H1 (cell line): ENCODE results near the gene MATN1. TPM values are rescaled to one million over a fixed set of nuclear protein-coding genes. Genes with fewer than 3 reads are reported as not detected.

ENCODE experiments used
- CTCF ChIA-PET: fragments of 300-600 bp; sonication (Branson Sonifier 250); formaldehyde crosslinking; loops from one replicate; lab custom pipeline; 2021; ENCODE audit not compliant: partially characterized antibody; lab: Charles Lee
- POLR2A ChIA-PET: fragments of 300-600 bp; sonication (Branson Sonifier 250); formaldehyde crosslinking; loops from one replicate; lab custom pipeline; 2021; ENCODE audit warnings: inconsistent platforms; ENCODE audit not compliant: partially characterized antibody; lab: Charles Lee
- DNase-seq, 2 experiments: peaks; one replicate each; pipeline versions ENCODE4 v3.0.0 to v3.0.0-alpha.2; 2010 to 2022; ENCODE audit warnings: low spot score in 2 of 2, low read depth in 1 of 2, mixed read lengths in 1 of 2
- FAIRE-seq: peaks from 2 replicates; lab custom pipeline; 2011; peaks lifted over from hg19 to GRCh38; lab: Jason Lieb, UNC
- H2AFZ ChIP-seq: 2 replicates; pipeline ENCODE4 v1.8.1; 2012; ENCODE audit warnings: low read length, inconsistent platforms
- H2AK5ac ChIP-seq: 2 replicates; pipeline ENCODE4 v1.6.1; 2013; ENCODE audit warnings: low read depth, low read length
- H2BK120ac ChIP-seq: replicated peaks from 2 replicates; pipeline ENCODE3; 2013; ENCODE audit warnings: low read depth, low read length, inconsistent platforms
- H2BK12ac ChIP-seq: 2 replicates; pipeline ENCODE4 v1.6.1; 2013; ENCODE audit warnings: low read depth, low read length
- H2BK15ac ChIP-seq: 2 replicates; pipeline ENCODE4 v1.6.1; 2013; ENCODE audit warnings: low read length
- H2BK20ac ChIP-seq: 2 replicates; pipeline ENCODE4 v1.6.1; 2013; ENCODE audit warnings: low read length
- H2BK5ac ChIP-seq: 2 replicates; pipeline ENCODE4 v1.6.1; 2013; ENCODE audit warnings: low read depth, low read length
- H3K14ac ChIP-seq: 2 replicates; pipeline ENCODE4 v1.6.1; 2013; ENCODE audit warnings: inconsistent platforms; ENCODE audit not compliant: insufficient read length
- H3K18ac ChIP-seq: 2 replicates; pipeline ENCODE4 v1.6.1; 2013; ENCODE audit warnings: low read length; ENCODE audit errors: extremely low read depth
- H3K23ac ChIP-seq: 2 replicates; pipeline ENCODE4 v1.6.1; 2013; ENCODE audit warnings: inconsistent platforms; ENCODE audit not compliant: insufficient read length
- H3K23me2 ChIP-seq: 2 replicates; pipeline ENCODE4 v1.6.1; 2013; ENCODE audit warnings: low read depth, low read length
- H3K27ac ChIP-seq: 2 replicates; pipeline ENCODE4 v1.6.1; 2011; ENCODE audit warnings: low read depth, low read length, inconsistent platforms
- H3K27me3 ChIP-seq, 4 experiments: replicated peaks in 1 of 4; 1 replicate in 1 of 4; 2 replicates in 3 of 4; pipeline versions ENCODE4 v1.6.1 to v1.8.1; 2011 to 2013; ENCODE audit warnings: low read length in 3 of 4, mild to moderate bottlenecking in 3 of 4, inconsistent platforms in 2 of 4, mixed read lengths in 2 of 4, moderate library complexity in 1 of 4; ENCODE audit not compliant: control insufficient read depth in 3 of 4, insufficient read depth in 3 of 4; ENCODE audit errors: extremely low read depth in 1 of 4
- H3K36me3 ChIP-seq, 4 experiments: 2 replicates each; pipeline versions ENCODE4 v1.6.1 to v1.8.1; 2011 to 2013; ENCODE audit warnings: mild to moderate bottlenecking in 4 of 4, low read length in 3 of 4, moderate library complexity in 2 of 4, control low read depth in 1 of 4, inconsistent platforms in 1 of 4; ENCODE audit not compliant: insufficient read depth in 4 of 4, control insufficient read depth in 2 of 4
- H3K4ac ChIP-seq: replicated peaks from 2 replicates; pipeline ENCODE3; 2013; ENCODE audit warnings: low read length, low read depth, mixed read lengths, inconsistent platforms; ENCODE audit not compliant: insufficient read length
- H3K4me1 ChIP-seq, 4 experiments: replicated peaks in 1 of 4; 1 replicate in 1 of 4; 2 replicates in 3 of 4; pipeline versions ENCODE4 v1.6.1 to v1.8.1; 2011 to 2013; ENCODE audit warnings: low read length in 3 of 4, inconsistent platforms in 2 of 4, mixed read lengths in 1 of 4; ENCODE audit not compliant: insufficient read depth in 4 of 4, control insufficient read depth in 3 of 4
- H3K4me2 ChIP-seq, 2 experiments: 2 replicates each; pipeline versions ENCODE4 v1.6.1 to v1.8.1; 2011 to 2013; ENCODE audit warnings: low read depth in 2 of 2, low read length in 2 of 2, control low read depth in 1 of 2, inconsistent platforms in 1 of 2, mild to moderate bottlenecking in 1 of 2; ENCODE audit not compliant: insufficient read depth in 1 of 2
- H3K4me3 ChIP-seq, 4 experiments: fragments of 200-600, 300-600 bp in 1 of 4; sonication (generic), shearing (Covaris generic), sonication (Bioruptor Twin) in 1 of 4; 2 replicates each; pipeline versions ENCODE4 v1.5.1 to v1.8.1; 2011 to 2016; ENCODE audit warnings: low read length in 4 of 4, low read depth in 3 of 4, control low read depth in 2 of 4, inconsistent platforms in 2 of 4, mild to moderate bottlenecking in 2 of 4, mixed read lengths in 1 of 4, moderate library complexity in 1 of 4; ENCODE audit not compliant: insufficient read depth in 2 of 4; ENCODE audit errors: extremely low read depth in 1 of 4
- H3K56ac ChIP-seq: replicated peaks from 2 replicates; pipeline ENCODE3; 2013; ENCODE audit warnings: low read depth, mild to moderate bottlenecking, mixed read lengths, low read length, inconsistent platforms; ENCODE audit not compliant: insufficient read length
- H3K79me1 ChIP-seq: 2 replicates; pipeline ENCODE4 v1.6.1; 2013; ENCODE audit warnings: low read depth, low read length, control low read depth
- H3K79me2 ChIP-seq, 2 experiments: 2 replicates each; pipeline versions ENCODE4 v1.6.1 to v1.8.1; 2012 to 2013; ENCODE audit warnings: low read length in 2 of 2, mild to moderate bottlenecking in 2 of 2, inconsistent platforms in 1 of 2; ENCODE audit not compliant: insufficient read depth in 2 of 2, control insufficient read depth in 1 of 2
- H3K9ac ChIP-seq, 4 experiments: replicated peaks in 1 of 4; 1 replicate in 1 of 4; 2 replicates in 3 of 4; pipeline versions ENCODE4 v1.6.1 to v1.8.1; 2011 to 2013; ENCODE audit warnings: low read depth in 3 of 4, low read length in 3 of 4, control low read depth in 2 of 4, mild to moderate bottlenecking in 2 of 4, moderate library complexity in 2 of 4, inconsistent platforms in 1 of 4; ENCODE audit errors: extremely low read depth in 1 of 4
- H3K9me3 ChIP-seq, 2 experiments: 2 replicates each; pipeline versions ENCODE4 v1.6.1 to v1.8.1; 2012 to 2013; ENCODE audit warnings: mild to moderate bottlenecking in 2 of 2, moderate library complexity in 2 of 2, control low read depth in 1 of 2, inconsistent platforms in 1 of 2, low read depth in 1 of 2, low read length in 1 of 2, mixed read lengths in 1 of 2; ENCODE audit not compliant: insufficient read depth in 2 of 2
- H4K20me1 ChIP-seq, 2 experiments: replicated peaks in 1 of 2; 2 replicates each; pipeline versions ENCODE3 to v1.8.1; 2011 to 2013; ENCODE audit warnings: inconsistent platforms in 2 of 2, low read length in 2 of 2, mild to moderate bottlenecking in 1 of 2; ENCODE audit not compliant: insufficient read depth in 2 of 2, control insufficient read depth in 1 of 2
- H4K5ac ChIP-seq: 2 replicates; pipeline ENCODE4 v1.6.1; 2013; ENCODE audit warnings: low read length, low read depth, mixed read lengths, inconsistent platforms; ENCODE audit not compliant: insufficient read length
- H4K8ac ChIP-seq: 2 replicates; pipeline ENCODE4 v1.8.0; 2013; ENCODE audit warnings: mild to moderate bottlenecking, moderate library complexity, low read length, inconsistent platforms; ENCODE audit not compliant: insufficient read depth; ENCODE audit errors: extremely low read depth
- H4K91ac ChIP-seq: replicated peaks from 2 replicates; pipeline ENCODE3; 2013; ENCODE audit warnings: low read length, mixed read lengths, inconsistent platforms; ENCODE audit not compliant: insufficient read length
- BACH1 ChIP-seq: IDR thresholded peaks from 2 replicates; pipeline ENCODE4 v1.6.1; 2012; ENCODE audit warnings: low read length, improper control_type of control experiment
- CEBPB ChIP-seq: IDR thresholded peaks from 2 replicates; pipeline ENCODE4 v1.6.1; 2012; ENCODE audit warnings: low read depth, low read length
- EZH2 ChIP-seq: fragments of 200-600 bp; sonication (generic); IDR thresholded peaks from 2 replicates; pipeline ENCODE4 v1.7.1; 2012; ENCODE audit warnings: low read depth, mild to moderate bottlenecking, moderate library complexity, low read length, inconsistent platforms; ENCODE audit not compliant: severe bottlenecking
- GABPA ChIP-seq: IDR thresholded peaks from 2 replicates; pipeline ENCODE4 v1.6.1; 2011; ENCODE audit warnings: mild to moderate bottlenecking, low read length, moderate library complexity, borderline replicate concordance; ENCODE audit not compliant: insufficient read depth
- GTF2F1 ChIP-seq: IDR thresholded peaks from 2 replicates; pipeline ENCODE4 v1.6.1; 2012; ENCODE audit warnings: low read depth, low read length, improper control_type of control experiment, borderline replicate concordance
- JUN ChIP-seq: IDR thresholded peaks from 2 replicates; pipeline ENCODE4 v1.6.1; 2011; ENCODE audit warnings: low read depth, mild to moderate bottlenecking, improper control_type of control experiment, low read length
- JUND ChIP-seq: IDR thresholded peaks from 2 replicates; pipeline ENCODE4 v1.6.1; 2011; ENCODE audit warnings: mild to moderate bottlenecking, improper control_type of control experiment, low read length
- KDM5A ChIP-seq: fragments of 200-600 bp; IDR thresholded peaks from 2 replicates; pipeline ENCODE4 v1.7.1; 2012; ENCODE audit warnings: mild to moderate bottlenecking, low read length, inconsistent platforms, mixed read lengths
- POLR2AphosphoS5 ChIP-seq: IDR thresholded peaks from 2 replicates; pipeline ENCODE4 v1.6.1; 2011; ENCODE audit warnings: low read depth, low read length
- RAD21 ChIP-seq, 2 experiments: IDR thresholded peaks in 1 of 2; conservative IDR thresholded peaks in 1 of 2; 2 replicates each; pipeline ENCODE4 v1.6.1; 2011; ENCODE audit warnings: low read depth in 2 of 2, low read length in 2 of 2, improper control_type of control experiment in 1 of 2, inconsistent platforms in 1 of 2, mild to moderate bottlenecking in 1 of 2, moderate library complexity in 1 of 2
- SIN3A ChIP-seq, 2 experiments: IDR thresholded peaks in 1 of 2; conservative IDR thresholded peaks in 1 of 2; 2 replicates each; pipeline ENCODE4 v1.6.1; 2011 to 2012; ENCODE audit warnings: low read length in 2 of 2, improper control_type of control experiment in 1 of 2, low read depth in 1 of 2, mild to moderate bottlenecking in 1 of 2
- TAF7 ChIP-seq: optimal IDR thresholded peaks from 2 replicates; pipeline ENCODE3; 2011; ENCODE audit warnings: low read depth, mild to moderate bottlenecking, inconsistent platforms, low read length, moderate library complexity, borderline replicate concordance
- WGBS, 2 experiments: shearing (Covaris generic) in 1 of 2; methylation state at CpG; one replicate each; pipeline versions ENCODE4 v1.1.6 to v1.1.7; 2013 to 2015; ENCODE audit warnings: low lambda C conversion rate in 2 of 2, mixed read lengths in 2 of 2, inconsistent platforms in 1 of 2, low coverage in 1 of 2, missing lambda C conversion rate in 1 of 2; ENCODE audit not compliant: insufficient replicate concordance in 2 of 2, insufficient coverage in 1 of 2, insufficient read length in 1 of 2; ENCODE audit errors: extremely low coverage in 1 of 2, missing lambda C conversion rate in 1 of 2; 5-methylcytosine and 5-hydroxymethylcytosine counted together
- polyA plus RNA-seq, 7 experiments: library from polyadenylated mRNA; depleted of rRNA in 3 of 7; stranded (reverse) in 5 of 7; unstranded in 2 of 7; fragments of >200 nt in 5 of 7; fragments of 200-250 nt in 2 of 7; gene quantifications; 1 replicate in 5 of 7; 2 replicates in 1 of 7; 4 replicates in 1 of 7; pipeline versions ENCODE4 v1.2.1 to v1.2.3, GENCODE V29; 2011 to 2013; ENCODE audit warnings: missing spikeins in 2 of 7, mixed read lengths in 2 of 7
- total RNA-seq: library from RNA; stranded (reverse); fragmentation: NEBNext Ultra II Directional; extraction: Animal tissue kit (Norgen Biotek cat#: 25700); gene quantifications from 2 replicates; pipeline ENCODE4 v1.2.1, GENCODE V29; 2021
- TF ChIP-seq, protein P1 (sequence below): IDR thresholded peaks from 2 replicates; pipeline ENCODE4 v1.6.1; 2012; ENCODE audit warnings: inconsistent platforms

Gene MATN1
- total and polyA plus RNA-seq, 2 of the 8 experiments (the other 6 are each of a cell fraction or from before 2014, with no cell fraction given), result 0.12 to 0.28 TPM

DNA sequence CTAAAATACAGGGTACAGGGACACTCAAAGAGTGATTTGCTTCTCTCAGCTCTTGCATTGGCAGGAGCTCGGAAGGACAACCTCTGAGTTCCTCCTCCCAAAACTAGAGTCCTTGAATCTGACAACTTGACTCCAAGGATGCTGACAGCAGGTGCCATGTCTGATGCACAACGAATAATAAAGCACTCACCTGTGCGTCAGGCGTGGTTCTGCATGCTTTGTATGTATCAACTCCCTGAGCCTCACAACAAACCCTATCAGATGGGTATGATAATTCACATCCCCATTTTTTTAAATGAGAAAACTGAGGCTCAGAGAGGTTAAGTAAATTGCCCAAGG, 32.8 kb upstream of the MATN1 start:
- DNase-seq (no peak), FAIRE-seq (no peak)
- H2AFZ ChIP-seq, result no peak overlapping the region
- no peak overlapping the region for H2BK12ac ChIP-seq
- H4K20me1 ChIP-seq, result no peaks in the 10 kb centered on the region
- no peaks in the 10 kb centered on the region for H3K79me1 ChIP-seq
- TF ChIP-seq KDM5A (no peak), CEBPB (no peak), JUN (no peak), SIN3A (conservative IDR thresholded peaks at IDR 0.05 in 1 of 2, IDR thresholded peaks at IDR 0.05 in 1 of 2; ENCODE audit: low read depth in 1 of 2, low read length in 2 of 2) (no peak), BACH1 (no peak), TAF7 (no peak), JUND (no peak), EZH2 (no peak), POLR2AphosphoS5 (no peak), GTF2F1 (no peak), GABPA (no peak), RAD21 (IDR thresholded peaks at IDR 0.05 in 1 of 2, conservative IDR thresholded peaks at IDR 0.05 in 1 of 2; ENCODE audit: low read depth in 2 of 2, low read length in 2 of 2) (no peak)
- TF ChIP-seq, protein P1, sequence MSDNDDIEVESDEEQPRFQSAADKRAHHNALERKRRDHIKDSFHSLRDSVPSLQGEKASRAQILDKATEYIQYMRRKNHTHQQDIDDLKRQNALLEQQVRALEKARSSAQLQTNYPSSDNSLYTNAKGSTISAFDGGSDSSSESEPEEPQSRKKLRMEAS, result no peak
- ChIA-PET CTCF (interaction anchor here (51.2 to 55.1 kb wide), 2 partner anchors 10 to 16 kb away, joined by 1640 read pairs; partner anchors contain the start of genes LAPTM5 and MATN1), POLR2A (no interaction called here)
- no peak overlapping the region for H2BK20ac ChIP-seq
- no peak overlapping the region for H3K27ac ChIP-seq
- no peak overlapping the region for H2AK5ac ChIP-seq
- H3K4me3 ChIP-seq, result no peak overlapping the region
- H3K9ac ChIP-seq, result no peak overlapping the region
- H3K9me3 ChIP-seq, result no peaks in the 10 kb centered on the region
- H3K27me3 ChIP-seq, result no peaks in the 10 kb centered on the region
- no peaks in the 10 kb centered on the region for H3K36me3 ChIP-seq
- WGBS, 2 experiments, result 84% methylated on average over 4 of the region's 4 CpGs; no CpG with 5 or more reads in 1 of the 2 experiments
- H4K5ac ChIP-seq, result no peak overlapping the region
- peaks cover 0 to 7% (median 2%) of the 10 kb centered on the region in 4 experiments; a peak in 3 of 7 replicates for H3K4me1 ChIP-seq
- H2BK5ac ChIP-seq, result no peak overlapping the region
- H3K23ac ChIP-seq, result no peak overlapping the region
- H2BK15ac ChIP-seq, result no peak overlapping the region
- no peak overlapping the region for H3K4me2 ChIP-seq
- no peak overlapping the region for H4K91ac ChIP-seq
- H3K23me2 ChIP-seq, result no peaks in the 10 kb centered on the region
- no peak overlapping the region for H3K18ac ChIP-seq
- no peaks in the 10 kb centered on the region for H3K79me2 ChIP-seq
- no peak overlapping the region for H3K56ac ChIP-seq
- no peak overlapping the region for H3K14ac ChIP-seq
- H2BK120ac ChIP-seq, result no peak overlapping the region
- H4K8ac ChIP-seq, result no peak overlapping the region
- no peak overlapping the region for H3K4ac ChIP-seq
